Stimulated activated CD8-positive, alpha-beta memory T cell treated with anti-CD3 and anti-CD28 coated beads, Interleukin-15, amount 100 ng/mL, for 1 hour (primary cell): ENCODE data around the gene RPL41.
"Not testable (repeated sequence)": the region's sequence is repeated elsewhere in the genome, so short reads cannot be mapped to it uniquely, and the experiment has no call there.

Experiments
- DNase-seq: peaks from one replicate; pipeline ENCODE4 v3.0.0-alpha.2; 2020; ENCODE audit warnings: low read depth

Gene RPL41

DNA sequence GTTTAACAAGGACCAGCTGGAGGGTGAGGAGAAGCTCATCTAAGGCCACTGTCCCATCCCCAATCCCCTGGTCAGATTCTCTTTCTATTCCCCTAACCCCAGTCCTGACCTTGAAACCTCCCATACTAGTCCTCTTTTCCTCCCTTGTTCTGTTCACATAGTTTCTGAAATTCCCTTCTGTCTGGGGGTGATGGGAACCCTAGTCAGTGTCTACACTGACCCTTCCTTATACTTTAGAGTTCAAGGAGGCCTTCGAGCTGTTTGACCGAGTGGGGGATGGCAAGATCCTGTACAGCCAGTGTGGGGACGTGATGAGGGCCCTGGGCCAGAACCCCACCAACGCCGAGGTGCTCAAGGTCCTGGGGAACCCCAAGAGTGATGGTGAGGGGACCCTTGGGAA lies 38.4 kb downstream of the RPL41 start:
- no peak for DNase-seq

DNA sequence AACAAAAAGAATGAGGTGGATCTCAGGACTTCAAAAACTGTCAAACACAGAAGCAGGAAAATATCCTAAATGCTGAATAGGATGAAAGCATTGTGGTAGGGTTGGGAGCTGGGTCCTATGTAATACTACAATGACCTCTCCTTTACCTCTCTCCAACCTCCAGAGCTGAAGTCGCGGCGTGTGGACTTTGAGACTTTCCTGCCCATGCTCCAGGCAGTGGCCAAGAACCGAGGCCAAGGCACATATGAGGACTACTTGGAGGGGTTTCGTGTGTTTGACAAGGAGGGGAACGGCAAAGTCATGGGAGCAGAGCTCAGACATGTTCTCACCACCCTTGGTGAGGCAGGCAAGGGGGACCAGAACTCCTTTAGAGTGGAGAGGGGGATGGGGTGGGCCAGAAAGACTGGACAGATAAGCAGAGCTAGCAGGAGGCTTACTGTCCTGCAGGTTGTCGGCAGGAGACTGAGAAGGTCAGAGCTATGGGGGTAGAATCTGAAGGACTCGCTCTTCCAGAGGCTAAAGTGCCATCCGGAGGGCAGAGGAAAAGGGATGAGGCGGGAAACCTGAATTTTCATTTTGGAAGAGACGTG lies 38.9 kb downstream of the RPL41 start:
- no peak for DNase-seq

DNA sequence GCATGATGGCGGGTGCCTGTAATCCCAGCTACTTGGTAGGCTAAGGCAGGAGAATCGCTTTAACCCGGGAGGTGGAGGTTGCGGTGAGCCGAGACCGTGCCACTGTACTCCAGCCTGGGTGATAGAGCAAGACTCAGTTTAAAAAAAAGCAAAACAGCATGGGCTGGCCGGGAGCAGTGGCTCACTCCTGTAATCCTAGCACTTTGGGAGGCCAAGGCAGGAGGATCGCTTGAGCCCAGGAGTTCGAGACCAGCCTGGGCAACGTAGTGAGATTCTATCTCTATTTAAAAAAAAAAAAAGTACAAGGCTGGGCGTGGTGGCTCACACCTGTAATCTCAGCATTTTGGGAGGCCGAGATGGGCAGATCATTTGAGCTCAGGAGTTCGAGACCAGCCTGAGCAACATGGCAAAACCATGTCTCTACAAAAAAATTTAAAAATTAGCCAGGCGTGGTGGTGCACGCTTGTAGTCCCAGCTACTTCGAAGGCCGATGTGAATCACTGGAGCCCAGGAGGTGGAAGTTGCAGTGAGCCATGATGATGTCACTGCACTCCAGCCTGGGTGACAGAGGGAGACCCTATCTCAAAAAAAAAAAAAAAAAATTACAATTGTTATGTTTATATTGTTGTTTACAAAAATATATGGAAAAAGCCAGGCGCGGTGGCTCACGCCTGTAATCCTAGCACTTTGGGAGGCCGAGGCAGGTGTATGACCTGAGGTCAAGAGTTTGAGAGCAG lies 40.2 kb downstream of the RPL41 start:
- DNase-seq, result not testable (repeated sequence)

DNA sequence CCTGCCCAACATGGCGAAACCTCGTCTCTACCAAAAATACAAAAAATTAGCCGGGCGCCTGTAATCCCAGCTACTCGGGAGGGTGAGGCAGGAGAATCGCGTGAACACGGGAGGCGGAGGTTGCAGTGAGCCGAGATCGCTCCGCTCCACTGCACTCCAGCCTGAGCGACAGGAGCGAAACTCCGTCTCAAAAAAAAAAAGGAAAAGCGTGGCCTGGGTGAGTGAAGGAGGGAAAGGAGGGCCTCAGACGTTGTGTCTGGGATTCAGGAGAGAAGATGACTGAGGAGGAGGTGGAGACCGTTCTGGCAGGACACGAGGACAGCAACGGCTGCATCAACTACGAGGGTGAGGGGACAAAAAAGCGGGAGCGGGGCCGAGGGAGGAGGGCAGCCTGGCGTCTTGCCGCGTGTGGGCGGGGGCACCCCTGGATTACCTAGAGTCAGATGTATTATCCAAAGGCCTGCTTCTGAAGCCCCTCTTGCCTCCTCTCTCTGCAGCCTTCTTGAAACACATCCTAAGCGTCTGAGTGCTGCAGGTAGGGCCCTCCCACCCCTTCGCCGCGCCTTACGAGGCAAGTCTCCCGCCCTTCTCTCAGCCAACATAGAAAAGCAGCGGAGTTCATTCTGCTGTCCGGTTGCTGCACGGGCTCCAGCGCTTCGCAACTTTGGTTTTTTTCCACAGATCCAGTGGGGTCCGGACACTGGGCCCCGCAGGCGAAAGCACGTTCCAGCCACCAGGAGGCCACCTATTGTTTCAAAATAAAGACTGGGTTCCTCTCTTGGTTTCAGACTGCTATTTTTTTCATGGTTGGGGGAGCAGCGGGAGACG lies 41.0 kb downstream of the RPL41 start:
- peak; percentile 40 for DNase-seq

DNA sequence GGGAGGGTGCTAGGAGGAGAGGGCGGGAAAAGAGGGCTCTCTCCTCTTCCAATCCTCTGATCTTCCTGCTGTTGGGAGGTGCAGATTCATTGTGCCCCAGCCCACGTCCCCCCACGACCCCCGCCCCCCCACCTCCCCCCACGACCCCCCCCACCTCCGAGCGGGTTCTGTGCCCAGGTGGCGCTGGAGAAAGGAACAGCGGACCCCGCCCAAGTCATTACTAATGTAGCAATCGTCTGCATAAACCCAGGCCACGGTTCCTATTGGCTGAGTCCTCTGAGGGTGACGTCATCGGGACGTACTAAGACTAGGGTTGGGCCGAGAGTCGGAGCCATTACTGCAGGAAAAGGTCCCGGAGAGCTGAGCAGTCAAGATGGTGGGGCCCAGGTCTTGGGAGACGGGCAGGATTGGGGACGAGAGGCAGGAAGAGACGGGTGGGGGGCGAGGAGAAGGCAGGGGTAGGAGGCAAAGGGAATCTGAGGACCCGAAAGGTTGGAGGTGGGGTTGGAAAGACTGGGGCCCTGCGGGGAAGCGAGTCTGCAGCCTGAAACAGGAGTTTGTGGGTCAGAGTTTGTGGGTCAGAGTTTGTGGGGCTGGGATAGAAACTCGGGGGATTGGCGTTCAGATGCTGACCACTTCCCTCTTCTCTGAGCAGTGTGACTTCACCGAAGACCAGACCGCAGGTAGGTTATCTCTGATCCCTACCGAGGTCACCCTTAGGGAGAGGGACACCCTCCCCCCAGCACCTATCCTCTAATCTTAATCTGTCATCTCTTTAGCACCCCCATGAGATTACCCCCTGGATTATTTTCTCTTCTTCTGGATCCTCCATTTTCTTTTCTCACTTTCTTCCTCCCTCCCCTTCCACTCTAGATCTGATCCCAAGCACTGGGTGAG lies 41.8 kb downstream of the RPL41 start, which contains the start of gene MYL6:
MYL6 (plus strand) TSS at position 331 of the 897 bp plus-strand sequence; CDS start at position 374, 43 bp downstream.
- peak; percentile 84 for DNase-seq

DNA sequence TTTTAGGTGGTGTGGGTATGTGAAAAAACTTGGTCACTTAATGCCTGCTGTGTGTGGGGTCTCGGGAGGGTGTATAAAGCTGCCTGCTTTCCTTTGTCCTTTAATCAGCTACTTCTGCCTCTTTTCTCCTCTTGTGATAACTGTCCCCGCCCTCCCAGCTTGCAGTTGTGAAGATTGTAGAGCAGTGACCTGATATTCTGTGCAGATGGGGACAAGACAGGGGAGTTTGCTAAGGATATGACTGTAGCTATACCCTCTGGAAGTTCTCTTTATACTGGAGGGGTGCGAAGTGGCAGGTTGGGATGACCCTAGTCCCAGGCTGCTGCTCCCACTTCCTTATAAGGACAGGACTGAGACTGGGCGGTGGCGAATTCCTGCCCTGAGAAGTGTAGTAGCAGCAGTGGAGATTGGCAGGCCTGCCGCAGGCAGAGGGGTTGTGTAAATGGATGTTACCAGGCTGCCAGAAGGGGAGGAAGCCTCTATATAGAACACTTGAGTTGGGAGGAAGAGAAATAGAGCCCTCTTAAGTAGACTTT lies 42.6 kb downstream of the RPL41 start:
- no peak for DNase-seq

DNA sequence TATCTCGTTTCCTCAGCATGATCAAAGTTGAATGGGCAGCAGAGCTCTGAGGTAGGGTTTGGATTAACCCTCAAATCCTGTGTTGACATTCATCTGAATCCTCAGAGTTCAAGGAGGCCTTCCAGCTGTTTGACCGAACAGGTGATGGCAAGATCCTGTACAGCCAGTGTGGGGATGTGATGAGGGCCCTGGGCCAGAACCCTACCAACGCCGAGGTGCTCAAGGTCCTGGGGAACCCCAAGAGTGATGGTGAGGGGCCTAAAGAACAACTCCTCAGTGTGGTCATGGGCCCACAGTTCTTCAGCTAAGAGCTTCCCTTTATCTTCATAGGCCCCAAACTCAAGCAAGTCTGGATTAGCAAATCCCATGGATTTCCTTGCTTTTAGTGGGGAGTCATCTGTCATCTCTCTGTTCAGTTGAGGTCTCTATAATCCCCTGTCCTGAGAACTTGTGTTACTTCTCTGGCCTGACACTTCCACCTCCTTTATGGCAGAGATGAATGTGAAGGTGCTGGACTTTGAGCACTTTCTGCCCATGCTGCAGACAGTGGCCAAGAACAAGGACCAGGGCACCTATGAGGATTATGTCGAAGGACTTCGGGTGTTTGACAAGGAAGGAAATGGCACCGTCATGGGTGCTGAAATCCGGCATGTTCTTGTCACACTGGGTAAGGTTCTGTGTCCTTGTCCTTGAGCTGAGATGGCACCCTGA lies 43.2 kb downstream of the RPL41 start:
- DNase-seq, result no peak

DNA sequence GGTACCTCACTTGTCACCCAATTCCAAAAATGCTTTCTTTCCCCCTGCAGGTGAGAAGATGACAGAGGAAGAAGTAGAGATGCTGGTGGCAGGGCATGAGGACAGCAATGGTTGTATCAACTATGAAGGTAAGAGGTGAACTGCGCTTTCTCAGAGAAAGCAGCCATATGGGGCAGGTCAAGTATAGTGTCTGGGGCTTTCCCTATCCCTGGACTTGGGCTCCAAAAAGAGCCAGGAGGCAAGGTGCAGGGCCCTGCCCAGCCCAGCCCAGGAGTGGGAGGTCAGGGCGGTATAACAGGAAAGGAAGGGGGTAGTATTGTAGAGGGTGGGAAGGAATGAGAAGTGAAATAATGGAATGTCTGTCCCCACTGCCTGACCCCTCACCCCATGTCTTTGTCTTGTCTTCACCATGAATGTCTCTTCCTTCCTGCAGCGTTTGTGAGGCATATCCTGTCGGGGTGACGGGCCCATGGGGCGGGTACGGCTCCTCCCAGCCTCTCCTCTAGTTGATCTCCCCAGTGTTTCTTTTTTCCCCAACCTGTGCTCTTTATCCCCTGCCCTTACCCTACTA lies 43.8 kb downstream of the RPL41 start:
- DNase-seq, result peak; percentile 29

DNA sequence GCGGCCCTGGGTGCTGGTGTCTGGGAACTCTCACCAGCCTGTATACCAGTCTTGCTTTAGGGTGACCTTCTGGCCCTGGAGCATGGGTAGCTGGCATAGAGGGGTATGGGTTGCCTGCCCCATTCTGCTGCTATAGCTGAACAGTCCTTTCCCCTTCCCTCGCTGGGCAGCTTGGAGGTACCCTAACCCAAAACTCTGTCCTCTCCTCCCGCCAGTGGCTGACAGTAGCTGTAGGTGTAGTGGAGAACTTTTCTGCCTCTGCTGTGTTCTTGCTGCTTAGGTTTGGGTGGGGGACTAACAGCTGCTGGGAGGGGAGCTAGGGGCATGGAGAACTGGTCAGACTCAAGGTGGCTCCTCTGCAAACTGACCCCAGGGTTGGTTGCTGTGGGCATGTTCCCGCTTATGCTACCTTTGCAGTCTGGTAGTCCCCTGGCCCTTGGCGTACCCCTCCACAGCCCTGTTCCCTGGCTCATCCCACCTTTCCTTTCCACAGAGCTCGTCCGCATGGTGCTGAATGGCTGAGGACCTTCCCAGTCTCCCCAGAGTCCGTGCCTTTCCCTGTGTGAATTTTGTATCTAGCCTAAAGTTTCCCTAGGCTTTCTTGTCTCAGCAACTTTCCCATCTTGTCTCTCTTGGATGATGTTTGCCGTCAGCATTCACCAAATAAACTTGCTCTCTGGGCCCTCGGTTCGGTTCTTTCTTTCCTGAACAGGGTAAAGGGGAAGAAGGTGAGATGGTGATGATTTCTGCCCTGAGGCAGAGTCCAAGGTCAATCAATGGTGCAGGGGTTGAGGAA lies 44.7 kb downstream of the RPL41 start:
- no peak for DNase-seq

DNA sequence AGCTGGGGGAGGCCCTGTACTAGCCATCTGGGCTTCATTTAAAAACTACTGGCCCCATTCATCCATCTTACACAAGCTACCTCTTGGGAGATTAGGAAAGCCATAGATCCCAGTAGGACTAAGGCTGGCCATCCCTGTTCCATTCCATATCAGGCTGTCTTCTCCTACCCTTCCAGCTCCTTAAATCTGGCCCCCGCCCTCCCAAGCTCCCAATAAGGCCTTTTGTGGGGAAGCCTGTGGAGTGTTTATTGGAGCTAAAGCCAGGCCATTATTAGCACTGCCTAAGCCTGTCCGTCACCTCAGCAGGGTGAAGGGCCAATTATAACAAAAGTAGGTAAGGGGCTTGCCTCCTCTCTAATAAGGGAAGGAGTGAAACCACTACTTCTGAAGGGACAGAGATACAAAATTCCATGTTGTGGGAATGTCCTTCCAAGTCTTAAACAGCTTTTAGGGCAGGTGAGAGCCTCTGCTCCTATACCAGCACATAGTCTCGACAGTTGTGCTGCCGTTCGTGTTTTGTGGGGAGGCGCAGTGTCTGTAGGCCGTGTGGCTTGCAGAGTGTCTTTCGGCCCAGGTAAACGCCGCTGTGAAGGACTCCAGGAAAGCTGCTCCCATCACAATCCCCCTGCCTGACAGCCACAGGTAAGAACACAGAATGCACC lies 45.4 kb downstream of the RPL41 start:
- no peak for DNase-seq

DNA sequence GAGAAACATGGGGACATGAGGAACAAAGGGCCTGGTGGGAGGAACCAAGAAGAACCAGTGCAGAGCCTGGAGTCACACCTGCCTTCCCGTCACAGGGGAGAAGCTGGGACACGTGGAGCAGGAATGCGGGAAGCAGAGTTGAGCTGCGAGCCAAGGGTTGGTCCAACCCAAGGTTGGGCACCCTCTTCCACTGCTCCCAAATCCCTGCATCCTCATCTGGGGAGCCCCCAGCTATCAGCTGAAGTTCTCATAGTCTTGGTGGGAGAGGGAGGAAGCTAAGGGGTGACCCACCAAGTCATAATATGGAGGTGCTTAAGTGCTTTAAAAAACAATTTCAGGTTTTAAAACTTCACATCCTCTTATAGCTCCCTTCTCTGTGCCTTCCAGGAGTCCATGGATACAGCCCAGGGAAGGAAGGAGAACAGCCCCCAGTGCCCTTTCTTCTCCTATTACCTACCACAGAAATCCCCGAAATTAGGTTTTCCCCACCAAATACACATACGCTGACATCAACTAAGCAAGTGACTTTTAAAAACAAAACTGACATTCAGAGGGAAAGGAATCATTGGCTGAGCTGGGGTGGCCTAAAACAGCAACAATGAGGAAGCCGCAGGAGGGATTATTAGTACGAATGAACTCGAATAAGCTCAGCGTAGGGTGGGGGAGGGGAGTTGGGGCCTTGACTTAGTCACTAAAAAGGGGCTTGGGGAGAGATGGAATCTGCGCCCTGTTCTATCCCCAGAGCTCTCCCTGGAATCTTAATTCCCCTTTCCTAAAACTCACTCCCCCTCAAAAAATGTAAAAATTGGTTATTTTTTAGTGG lies 46.2 kb downstream of the RPL41 start:
- no peak for DNase-seq

DNA sequence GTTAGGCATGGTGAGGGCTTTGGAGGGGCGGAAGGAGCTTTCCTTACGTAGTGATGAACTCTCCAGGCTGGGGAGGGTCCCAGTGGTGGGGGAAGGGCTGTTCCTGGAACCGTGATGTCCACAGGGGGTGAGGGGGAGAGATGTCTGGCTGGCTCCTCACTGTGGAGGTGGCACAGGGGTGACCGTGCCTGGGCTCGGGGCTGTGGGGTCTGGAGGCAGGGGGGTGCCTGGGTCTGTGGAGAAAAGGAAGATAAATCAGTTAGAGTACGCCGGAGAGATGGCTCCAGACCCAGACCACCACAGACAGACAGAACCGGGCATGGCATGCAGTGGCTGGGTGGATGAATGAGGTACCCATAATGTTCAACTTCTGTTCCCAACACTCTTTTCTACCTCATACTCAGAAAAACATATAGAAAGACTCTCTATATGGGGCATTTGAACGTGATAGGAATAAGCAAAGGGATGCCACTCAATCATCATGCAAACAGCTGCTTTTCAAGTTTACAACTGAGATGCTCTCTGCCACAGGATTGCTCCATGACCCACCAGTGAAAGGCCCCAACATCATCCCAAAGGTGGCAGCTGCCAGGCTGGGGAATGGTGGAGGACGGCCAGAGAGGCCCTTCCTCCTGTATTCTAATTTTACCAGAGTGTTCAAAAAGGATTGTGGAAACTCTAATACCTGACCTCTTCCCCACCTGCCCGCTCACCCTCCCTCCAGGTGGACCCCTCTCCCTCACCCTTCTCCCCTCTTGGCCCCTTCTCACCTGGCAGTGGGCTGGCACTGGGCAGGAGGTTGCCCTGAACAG lies 47.3 kb downstream of the RPL41 start:
- no peak for DNase-seq

DNA sequence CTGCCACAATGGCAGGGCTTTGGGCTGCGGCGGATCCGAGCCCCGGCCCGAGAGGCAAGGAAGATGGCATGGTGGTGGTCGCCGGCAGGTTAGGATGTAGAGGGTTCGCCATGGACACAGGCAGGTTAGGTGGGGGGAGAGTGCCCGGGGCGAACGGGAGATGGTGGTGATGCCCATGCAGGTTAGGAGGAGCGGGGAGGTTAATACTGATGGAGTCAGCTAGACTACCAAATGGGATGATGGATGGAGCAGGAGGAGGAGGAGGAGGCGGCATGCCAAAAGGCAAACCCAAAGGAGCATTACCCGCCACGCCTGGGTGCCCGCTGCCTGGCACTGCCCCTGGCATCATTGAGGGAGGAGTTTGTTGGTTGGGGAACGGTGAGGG lies 47.9 kb downstream of the RPL41 start:
- DNase-seq, result no peak

DNA sequence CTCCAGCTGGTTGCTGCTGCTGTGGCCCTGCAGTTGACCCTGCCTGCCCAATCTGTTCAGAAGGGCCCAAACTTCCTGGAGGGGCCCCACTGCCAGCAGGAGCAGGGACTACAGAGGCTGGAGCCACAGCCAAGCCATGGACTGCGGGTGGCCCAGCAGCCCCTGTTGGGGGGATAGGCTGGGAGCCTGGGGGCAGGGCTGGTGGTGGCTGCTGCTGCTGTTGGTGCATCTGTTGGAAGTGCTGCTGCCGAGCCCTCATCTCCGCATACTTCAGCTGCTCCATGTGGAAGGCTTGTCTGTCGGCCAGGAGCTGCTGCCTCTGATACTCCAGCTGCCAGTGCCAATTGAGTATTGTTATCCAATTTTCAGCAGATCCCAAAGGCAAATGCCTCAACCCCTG lies 48.9 kb downstream of the RPL41 start:
- no peak for DNase-seq
